ENCODE data around the gene FREM3.
A peak's percentile ranks its signal among the peaks of the same experiment; 100 is the strongest.

The FREM3 gene

DNA sequence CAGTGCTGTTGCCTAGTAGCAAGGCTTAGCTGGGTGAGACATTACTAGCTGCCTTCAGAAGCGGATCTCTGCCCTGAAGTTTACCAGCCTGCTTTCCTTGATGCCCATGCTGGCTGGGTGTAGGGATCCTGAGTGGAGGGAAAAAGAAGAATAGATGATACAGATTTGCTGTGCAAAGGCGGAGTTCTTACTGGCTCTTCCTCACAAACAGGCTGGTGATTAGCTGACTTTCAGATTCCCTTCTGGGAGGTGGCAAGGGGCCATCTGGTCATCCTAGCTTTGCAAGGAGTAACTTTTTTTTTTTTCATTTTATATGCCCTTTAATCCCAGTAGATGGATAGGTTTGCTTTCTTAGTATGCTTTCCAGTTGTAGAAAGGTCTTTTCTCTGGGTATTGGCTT, 142.2 kb downstream of the FREM3 start:
- TF ChIP-seq, protein P1, sequence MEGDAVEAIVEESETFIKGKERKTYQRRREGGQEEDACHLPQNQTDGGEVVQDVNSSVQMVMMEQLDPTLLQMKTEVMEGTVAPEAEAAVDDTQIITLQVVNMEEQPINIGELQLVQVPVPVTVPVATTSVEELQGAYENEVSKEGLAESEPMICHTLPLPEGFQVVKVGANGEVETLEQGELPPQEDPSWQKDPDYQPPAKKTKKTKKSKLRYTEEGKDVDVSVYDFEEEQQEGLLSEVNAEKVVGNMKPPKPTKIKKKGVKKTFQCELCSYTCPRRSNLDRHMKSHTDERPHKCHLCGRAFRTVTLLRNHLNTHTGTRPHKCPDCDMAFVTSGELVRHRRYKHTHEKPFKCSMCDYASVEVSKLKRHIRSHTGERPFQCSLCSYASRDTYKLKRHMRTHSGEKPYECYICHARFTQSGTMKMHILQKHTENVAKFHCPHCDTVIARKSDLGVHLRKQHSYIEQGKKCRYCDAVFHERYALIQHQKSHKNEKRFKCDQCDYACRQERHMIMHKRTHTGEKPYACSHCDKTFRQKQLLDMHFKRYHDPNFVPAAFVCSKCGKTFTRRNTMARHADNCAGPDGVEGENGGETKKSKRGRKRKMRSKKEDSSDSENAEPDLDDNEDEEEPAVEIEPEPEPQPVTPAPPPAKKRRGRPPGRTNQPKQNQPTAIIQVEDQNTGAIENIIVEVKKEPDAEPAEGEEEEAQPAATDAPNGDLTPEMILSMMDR (IDR thresholded peaks at IDR 0.05), result no peak
- no peak for TF ChIP-seq ZFX (IDR thresholded peaks at IDR 0.05; ENCODE audit: borderline replicate concordance)
- peak overlapping the region; percentile 80 for H3K27ac ChIP-seq

DNA sequence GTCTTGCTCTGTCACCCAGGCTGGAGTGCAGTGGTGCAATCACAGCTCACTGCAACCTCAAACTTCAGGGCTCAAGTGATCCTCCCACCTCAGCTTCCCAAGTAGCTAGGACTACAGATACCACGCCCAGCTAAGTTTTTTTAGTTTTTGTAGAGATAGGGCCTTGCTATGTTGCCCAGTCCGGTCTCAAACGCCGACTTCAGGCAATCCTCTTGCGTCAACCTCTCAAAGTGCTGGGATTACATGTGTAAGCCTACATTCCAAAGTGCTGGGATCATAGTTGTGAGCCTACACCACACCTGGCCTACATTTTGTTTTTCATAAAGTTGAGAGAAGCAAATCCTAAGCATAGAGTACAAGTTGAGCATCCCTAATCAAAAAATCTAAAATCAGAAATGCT, 144.8 kb downstream of the FREM3 start:
- TF ChIP-seq, protein P1 (IDR thresholded peaks at IDR 0.05), result no peak
- no peak for TF ChIP-seq ZFX (IDR thresholded peaks at IDR 0.05; ENCODE audit: borderline replicate concordance)
- no peak overlapping the region for H3K27ac ChIP-seq

DNA sequence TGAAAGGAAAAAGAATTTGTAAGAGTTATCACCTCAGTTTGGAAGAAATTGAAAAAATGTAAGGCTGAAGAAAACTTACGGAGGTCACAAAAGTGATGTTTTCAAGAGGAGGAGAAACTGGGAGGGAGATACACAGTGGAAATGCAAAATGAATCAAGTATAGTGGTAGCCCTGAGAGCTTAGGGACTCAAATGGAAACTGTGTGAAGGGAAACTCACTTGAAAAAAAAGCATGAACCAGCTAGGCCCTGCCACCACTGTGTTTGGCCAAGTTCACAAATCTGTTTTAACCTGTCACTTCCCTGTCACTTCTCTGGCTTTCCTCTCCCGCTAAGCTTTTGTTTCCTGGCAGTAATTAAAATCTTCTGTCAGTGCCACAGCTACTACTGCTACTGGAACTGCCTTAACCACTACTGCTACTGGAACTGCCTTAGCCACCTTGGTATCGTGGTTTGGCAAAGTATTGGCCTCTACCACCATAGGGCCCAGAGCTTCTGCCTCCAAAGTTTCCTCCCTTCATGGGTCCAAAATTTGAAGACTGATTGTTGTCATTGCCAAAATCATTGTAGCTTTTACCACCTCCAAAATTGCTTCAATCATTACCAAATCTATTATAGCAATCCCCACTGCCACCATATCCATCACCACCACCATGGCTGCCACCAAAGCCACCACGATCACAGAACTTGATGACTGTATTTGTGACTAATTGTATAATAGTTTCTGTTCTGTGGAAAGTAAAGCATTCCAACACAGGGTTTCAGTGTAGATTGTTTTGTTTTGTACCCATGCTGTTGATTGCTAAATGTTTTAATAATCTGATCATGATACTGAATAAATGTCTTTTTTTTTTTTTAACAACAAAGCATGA, 145.5 kb downstream of the FREM3 start:
- no peak for TF ChIP-seq ZFX (IDR thresholded peaks at IDR 0.05; ENCODE audit: borderline replicate concordance)
- TF ChIP-seq, protein P1 (IDR thresholded peaks at IDR 0.05), result no peak
- no peak overlapping the region for H3K27ac ChIP-seq

DNA sequence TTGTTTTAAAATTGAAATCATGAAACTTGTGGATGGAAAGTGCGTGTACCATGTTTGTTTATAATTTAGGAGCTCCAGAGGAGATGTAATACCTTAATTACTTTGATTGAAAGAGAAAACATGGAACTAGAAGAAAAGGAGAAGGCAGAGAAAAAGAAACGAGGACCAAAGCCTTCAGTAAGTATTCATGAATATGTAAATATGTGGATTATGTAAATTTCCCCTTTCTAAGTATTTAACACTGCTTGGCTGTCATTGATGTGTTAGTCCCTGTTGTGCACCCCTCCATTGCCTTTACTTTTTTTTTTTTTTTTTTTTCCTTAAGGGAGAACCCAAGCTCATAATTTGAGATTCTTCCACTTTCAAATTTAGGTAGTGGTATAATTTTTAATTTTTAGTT, 150.5 kb downstream of the FREM3 start:
- no peak for TF ChIP-seq ZFX (IDR thresholded peaks at IDR 0.05; ENCODE audit: borderline replicate concordance)
- TF ChIP-seq, protein P1 (IDR thresholded peaks at IDR 0.05), result no peak
- H3K27ac ChIP-seq, result no peak overlapping the region

DNA sequence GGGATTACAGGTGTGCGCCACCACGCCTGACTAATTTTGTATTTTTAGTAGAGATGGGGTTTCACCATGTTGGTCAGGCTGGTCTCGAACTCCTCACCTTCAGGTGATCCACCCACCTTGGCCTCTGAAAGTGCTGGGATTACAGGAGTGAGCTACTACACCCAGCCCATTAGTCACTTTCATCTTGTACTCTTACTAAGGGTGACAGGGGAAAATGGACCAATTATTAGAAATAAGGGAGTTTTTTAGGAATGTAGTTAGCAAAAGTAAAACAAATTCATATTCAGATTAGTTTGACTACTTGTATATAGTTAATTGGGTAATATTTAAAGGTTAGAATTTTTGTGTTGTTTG, 160.8 kb downstream of the FREM3 start:
- no peak overlapping the region for H3K27ac ChIP-seq
- TF ChIP-seq ZFX (IDR thresholded peaks at IDR 0.05; ENCODE audit: borderline replicate concordance), result no peak
- TF ChIP-seq, protein P1 (IDR thresholded peaks at IDR 0.05), result no peak

DNA sequence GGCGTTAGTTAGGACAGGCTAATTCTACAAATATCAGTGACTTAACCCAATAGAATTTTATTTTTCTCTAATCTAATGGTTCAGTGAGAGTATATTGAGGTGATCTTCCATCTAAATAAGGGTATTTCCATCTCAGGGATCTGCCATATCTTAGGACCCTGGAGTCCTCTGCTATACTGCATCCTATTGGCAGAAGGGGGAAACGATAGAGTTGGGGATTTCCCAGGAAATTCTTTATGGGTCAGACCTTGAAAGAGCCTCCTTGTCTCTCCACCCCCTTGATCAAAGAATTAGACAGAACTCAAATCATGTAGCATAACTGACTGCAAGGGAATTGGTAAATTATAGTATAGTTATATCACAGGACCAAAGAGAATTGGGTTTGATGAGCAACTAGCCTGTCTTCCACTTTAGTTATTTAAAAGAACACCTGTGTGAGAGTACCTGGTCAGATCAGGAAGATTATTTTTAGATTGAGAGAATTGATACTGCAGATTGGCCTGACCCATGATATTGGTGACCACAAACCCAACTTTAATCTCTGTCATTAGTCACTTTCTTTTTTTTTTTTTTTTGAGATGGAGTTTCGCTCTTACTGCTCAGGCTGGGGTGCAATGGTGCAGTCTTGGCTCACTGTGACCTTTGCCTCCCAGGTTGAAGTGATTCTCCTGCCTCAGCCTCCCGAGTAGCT, 161.4 kb downstream of the FREM3 start:
- no peak overlapping the region for H3K27ac ChIP-seq
- no peak for TF ChIP-seq ZFX (IDR thresholded peaks at IDR 0.05; ENCODE audit: borderline replicate concordance)
- TF ChIP-seq, protein P1 (IDR thresholded peaks at IDR 0.05), result no peak
